ENCODE measurements around the gene CARD6. TPM values are rescaled to one million over a fixed set of nuclear protein-coding genes. Genes with fewer than 3 reads are reported as not detected.
A peak's percentile ranks its signal among the peaks of the same experiment; 100 is the strongest.

The CARD6 gene
- total and polyA plus RNA-seq, 2 experiments from 2014 or later, result 0.06 to 0.12 TPM

DNA sequence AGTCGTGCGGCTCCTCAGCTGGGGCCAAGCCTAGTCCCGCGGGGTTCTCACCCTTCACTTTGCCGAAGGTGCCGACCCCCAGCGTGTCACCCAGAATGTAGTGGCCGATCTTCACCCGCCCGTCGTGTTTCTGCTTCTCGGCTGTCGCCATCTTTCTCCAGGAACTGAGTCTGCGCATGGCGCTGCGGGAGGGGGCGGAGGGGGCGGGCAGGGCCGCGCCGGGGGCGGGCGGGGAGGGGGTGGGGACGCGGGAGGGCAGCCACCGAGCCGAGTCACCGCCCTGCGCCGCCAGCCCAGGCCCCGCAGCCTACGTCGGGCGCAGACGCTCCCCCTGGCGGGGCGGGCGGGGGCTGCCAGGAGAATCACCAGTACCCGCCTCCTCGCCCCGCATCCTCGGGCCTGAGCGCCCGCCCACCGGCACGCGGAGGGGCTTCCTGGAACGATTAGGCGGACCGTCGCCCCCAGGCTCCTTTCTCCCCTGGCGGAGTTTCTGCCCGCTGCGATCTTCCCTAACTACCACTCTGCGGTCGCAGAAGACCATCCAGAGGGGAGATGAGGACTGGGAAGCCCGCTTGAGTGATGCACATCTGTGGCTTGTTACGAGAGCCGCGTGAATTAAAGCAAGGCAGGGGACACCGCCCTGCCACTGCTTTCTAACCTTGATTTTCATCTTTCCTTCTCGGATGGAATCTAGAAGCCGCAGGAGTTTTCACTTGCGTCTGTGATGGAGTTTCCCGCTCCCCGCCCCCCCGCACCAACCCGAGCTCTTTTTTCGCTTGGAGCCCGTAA is 43.0 kb upstream of the CARD6 start, which contains the start of gene PRKAA1:
Gene PRKAA1, minus strand, starts transcription at position 363 of the 789 bp plus-strand sequence. Its CDS starts 185 bp downstream, at position 178.
- H3K36me3 ChIP-seq, result no peaks in the 10 kb centered on the region
- peaks cover 8% of the 10 kb centered on the region for H3K4me1 ChIP-seq (ENCODE audit: low read depth)
- TF ChIP-seq, protein P1, sequence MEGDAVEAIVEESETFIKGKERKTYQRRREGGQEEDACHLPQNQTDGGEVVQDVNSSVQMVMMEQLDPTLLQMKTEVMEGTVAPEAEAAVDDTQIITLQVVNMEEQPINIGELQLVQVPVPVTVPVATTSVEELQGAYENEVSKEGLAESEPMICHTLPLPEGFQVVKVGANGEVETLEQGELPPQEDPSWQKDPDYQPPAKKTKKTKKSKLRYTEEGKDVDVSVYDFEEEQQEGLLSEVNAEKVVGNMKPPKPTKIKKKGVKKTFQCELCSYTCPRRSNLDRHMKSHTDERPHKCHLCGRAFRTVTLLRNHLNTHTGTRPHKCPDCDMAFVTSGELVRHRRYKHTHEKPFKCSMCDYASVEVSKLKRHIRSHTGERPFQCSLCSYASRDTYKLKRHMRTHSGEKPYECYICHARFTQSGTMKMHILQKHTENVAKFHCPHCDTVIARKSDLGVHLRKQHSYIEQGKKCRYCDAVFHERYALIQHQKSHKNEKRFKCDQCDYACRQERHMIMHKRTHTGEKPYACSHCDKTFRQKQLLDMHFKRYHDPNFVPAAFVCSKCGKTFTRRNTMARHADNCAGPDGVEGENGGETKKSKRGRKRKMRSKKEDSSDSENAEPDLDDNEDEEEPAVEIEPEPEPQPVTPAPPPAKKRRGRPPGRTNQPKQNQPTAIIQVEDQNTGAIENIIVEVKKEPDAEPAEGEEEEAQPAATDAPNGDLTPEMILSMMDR (IDR thresholded peaks at IDR 0.05; ENCODE audit: low read depth, low read length), result peak; percentile 57
- peak within 1 kb of the TSS; percentile 87 for H3K4me3 ChIP-seq
- H3K27me3 ChIP-seq, result no peaks in the 10 kb centered on the region
- H3K27ac ChIP-seq, result peak within 1 kb of the TSS; percentile 89
- no peaks in the 10 kb centered on the region for H3K9me3 ChIP-seq (ENCODE audit: low read depth)
- DNase-seq (ENCODE audit: low read depth in 1 of 2, low spot score in 1 of 2), result peak; percentile 94 to 95

DNA sequence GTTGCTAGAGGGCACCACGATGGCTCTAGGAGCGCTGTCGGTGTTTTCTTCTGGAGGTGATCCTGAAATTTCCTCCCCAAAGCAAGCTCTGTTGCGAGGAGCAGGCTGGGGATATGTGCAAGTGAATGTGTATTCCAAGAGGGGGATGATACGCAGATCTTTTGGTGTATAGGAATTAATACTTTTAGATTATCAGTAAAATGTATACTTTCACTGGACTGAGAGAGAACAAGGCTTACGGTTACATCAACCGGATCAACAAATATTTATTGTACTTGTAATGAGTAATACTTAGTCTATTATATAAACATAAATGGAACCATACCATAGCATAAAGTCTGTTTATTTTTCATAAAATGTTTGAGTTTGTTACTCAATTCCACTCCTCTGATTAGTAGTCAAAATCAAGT is 42.4 kb upstream of the CARD6 start:
- Histone ChIP-seq H3K27me3 (no peaks in the 10 kb centered on the region), H3K27ac (peak overlapping the region; percentile 64), H3K4me3 (peak overlapping the region; percentile 87), H3K36me3 (no peaks in the 10 kb centered on the region), H3K4me1 (ENCODE audit: low read depth) (peaks cover 8% of the 10 kb centered on the region), H3K9me3 (ENCODE audit: low read depth) (no peaks in the 10 kb centered on the region)
- TF ChIP-seq, protein P1 (IDR thresholded peaks at IDR 0.05; ENCODE audit: low read depth, low read length), result no peak
- no peak for DNase-seq (ENCODE audit: low read depth in 1 of 2, low spot score in 1 of 2)

DNA sequence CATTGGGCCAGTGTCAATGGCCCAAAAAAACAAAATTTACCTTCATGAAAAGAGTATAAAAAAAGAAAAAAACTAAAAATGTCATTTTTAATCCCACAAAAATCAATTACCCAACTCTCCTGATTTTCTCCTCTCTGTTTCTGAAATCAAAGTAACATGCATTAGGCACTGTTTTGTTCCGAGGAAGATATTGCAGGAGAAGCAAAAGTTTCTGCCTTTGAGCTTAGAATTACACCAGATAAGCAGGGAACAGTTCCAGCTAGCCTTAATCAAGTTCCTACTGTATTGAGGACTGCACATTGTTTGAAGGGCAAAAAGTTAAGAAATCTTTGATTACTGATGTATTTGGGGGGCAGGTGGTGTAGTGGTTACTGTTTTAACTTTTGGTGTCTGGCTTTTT is 41.9 kb upstream of the CARD6 start:
- peak overlapping the region; percentile 87 for H3K4me3 ChIP-seq

DNA sequence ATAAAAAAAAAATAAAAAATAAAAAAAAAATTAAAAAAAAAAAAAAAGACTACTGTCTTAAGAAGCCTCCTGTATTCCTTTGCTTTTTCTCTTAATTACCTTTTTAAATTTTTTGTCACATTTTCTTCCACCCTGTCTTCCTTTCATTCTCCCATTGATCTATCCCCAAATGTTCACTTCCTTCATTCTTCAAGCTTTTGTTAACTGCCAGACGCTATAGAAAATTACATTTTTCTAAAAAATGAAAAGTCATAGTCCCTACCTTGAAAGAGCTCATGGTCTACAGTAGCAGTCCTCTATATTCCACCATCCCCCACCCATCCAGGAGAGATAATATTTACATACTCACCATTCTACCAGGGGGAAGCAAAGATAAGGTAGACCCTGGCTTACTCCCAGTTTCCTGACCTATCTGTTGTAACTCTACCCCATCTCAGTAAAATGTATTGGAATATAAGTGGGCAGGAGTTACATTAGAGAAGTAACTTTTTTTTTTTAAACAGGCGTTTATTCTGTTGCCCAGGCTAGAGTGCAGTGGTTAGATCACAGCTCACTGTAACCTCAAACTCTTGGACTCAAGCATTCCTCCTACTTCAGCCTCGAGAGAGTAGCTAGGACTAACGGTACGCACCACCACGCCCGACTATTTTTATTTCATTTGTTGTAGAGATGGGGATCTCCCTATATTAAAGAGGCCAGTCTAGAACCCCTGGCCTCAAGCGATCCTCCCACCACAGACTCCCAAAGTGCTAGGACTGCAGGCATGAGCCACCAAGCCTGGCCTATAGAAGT is 39.2 kb upstream of the CARD6 start:
- H3K27me3 ChIP-seq, result no peaks in the 10 kb centered on the region
- no peaks in the 10 kb centered on the region for H3K9me3 ChIP-seq (ENCODE audit: low read depth)
- H3K36me3 ChIP-seq, result no peaks in the 10 kb centered on the region
- peaks cover 8% of the 10 kb centered on the region for H3K4me1 ChIP-seq (ENCODE audit: low read depth)
- TF ChIP-seq, protein P1 (IDR thresholded peaks at IDR 0.05; ENCODE audit: low read depth, low read length), result no peak
- DNase-seq (ENCODE audit: low read depth in 1 of 2, low spot score in 1 of 2), result no peak
- H3K27ac ChIP-seq, result no peak overlapping the region
- H3K4me3 ChIP-seq, result no peak overlapping the region

More for the DNA sequence above, 41.9 kb upstream of the CARD6 start:
- peak in 1 of 2 donors; percentile 48 for DNase-seq (ENCODE audit: low read depth in 1 of 2, low spot score in 1 of 2)
- Histone ChIP-seq H3K36me3 (no peaks in the 10 kb centered on the region), H3K27me3 (no peaks in the 10 kb centered on the region), H3K9me3 (ENCODE audit: low read depth) (no peaks in the 10 kb centered on the region), H3K27ac (no peak overlapping the region), H3K4me1 (ENCODE audit: low read depth) (peaks cover 8% of the 10 kb centered on the region)
- TF ChIP-seq, protein P1 (IDR thresholded peaks at IDR 0.05; ENCODE audit: low read depth, low read length), result no peak

DNA sequence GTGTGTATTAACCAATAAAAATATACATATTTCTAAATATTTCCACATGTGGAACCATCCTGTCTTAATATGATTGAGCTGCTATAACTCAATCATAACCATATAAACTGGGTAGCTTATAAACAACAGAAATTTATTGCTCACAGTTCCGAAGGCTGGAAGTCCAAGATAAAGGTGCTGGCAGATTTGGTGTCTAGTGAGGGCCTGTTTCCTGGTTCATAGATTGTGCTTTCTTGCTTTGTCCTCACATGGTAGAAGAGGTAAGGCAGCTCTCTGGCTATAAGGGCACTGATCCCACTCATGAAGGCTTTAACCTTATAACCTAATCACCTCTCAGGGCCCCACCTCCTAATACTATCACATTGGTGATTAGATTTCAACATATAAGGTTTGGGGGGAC is 29.0 kb upstream of the CARD6 start:
- Histone ChIP-seq H3K27me3 (no peaks in the 10 kb centered on the region), H3K9me3 (ENCODE audit: low read depth) (no peaks in the 10 kb centered on the region), H3K27ac (no peak overlapping the region), H3K36me3 (no peaks in the 10 kb centered on the region), H3K4me1 (ENCODE audit: low read depth) (no peaks in the 10 kb centered on the region), H3K4me3 (no peak overlapping the region)
- DNase-seq (ENCODE audit: low read depth in 1 of 2, low spot score in 1 of 2), result no peak
- TF ChIP-seq, protein P1 (IDR thresholded peaks at IDR 0.05; ENCODE audit: low read depth, low read length), result no peak
